Measurements from ENCODE around the gene PLIN1. TPM values are rescaled to one million over a fixed set of nuclear protein-coding genes. Genes with fewer than 3 reads are reported as not detected.

The PLIN1 gene
- total and polyA plus RNA-seq, 7 donors: 0.79 to 8.3 (median 4.4) TPM

DNA sequence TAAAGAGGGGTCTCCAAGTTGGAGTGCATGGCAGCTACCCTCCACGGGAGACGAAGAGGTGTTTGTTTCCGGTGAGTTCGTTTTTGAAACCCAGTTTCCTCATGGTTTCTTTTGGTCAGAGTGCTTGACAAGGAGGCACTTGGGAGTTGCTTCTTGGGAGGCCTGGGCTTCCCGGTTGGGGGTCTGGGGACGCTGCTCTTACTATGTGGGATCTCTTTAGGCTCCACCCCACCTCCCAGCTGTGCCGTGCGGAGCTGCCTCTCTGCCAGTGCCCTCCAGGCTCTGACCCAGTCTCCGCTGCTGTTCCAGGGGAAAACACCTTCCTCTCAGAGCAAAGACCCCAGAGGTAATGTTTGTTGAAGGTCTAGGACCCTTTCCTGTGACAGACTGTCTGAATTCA lies 53.5 kb downstream of the PLIN1 start:
- WGBS, 3 donors: 88 to 93% (median 91%) methylated on average over 9 of the region's 9 CpGs
- Histone ChIP-seq H3K4me1 (no peaks in the 10 kb centered on the region), H3K9me3 (no peaks in the 10 kb centered on the region), H3K4me3 (no peak overlapping the region), H3K27ac (no peak overlapping the region), H3K36me3 (ENCODE audit: insufficient read depth in 1 of 2, low read depth in 1 of 2) (no peaks in the 10 kb centered on the region), H3K27me3 (ENCODE audit: insufficient read depth in 3 of 3, low read length in 2 of 3) (peaks cover 0 to 1% (median 0%) of the 10 kb centered on the region in 3 donors)
- intact Hi-C loops (cut with DNase I): no loop called here
- TF ChIP-seq, protein P1, sequence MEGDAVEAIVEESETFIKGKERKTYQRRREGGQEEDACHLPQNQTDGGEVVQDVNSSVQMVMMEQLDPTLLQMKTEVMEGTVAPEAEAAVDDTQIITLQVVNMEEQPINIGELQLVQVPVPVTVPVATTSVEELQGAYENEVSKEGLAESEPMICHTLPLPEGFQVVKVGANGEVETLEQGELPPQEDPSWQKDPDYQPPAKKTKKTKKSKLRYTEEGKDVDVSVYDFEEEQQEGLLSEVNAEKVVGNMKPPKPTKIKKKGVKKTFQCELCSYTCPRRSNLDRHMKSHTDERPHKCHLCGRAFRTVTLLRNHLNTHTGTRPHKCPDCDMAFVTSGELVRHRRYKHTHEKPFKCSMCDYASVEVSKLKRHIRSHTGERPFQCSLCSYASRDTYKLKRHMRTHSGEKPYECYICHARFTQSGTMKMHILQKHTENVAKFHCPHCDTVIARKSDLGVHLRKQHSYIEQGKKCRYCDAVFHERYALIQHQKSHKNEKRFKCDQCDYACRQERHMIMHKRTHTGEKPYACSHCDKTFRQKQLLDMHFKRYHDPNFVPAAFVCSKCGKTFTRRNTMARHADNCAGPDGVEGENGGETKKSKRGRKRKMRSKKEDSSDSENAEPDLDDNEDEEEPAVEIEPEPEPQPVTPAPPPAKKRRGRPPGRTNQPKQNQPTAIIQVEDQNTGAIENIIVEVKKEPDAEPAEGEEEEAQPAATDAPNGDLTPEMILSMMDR (IDR thresholded peaks at IDR 0.05): no peak
- no peak for DNase-seq
- ATAC-seq: no peak

DNA sequence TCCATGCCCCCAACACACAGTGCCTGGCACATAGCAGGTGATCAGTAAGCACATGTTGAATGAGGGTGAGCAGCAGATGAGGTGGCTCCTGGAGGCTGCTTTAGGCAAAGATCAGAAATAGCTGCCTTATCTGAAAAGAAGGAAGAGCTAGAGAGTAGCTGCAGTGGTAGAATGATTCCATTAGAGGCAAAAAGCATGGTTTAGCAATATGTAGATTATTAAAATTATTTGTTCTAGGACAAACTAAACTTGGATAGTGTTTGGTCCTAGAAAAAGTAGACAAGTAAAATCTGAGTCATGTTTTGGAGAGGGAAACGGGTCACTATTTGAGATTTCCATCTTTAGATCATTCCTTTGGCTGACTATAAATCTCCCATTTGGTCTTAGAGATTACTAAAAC lies 56.0 kb downstream of the PLIN1 start:
- Histone ChIP-seq H3K4me1 (no peaks in the 10 kb centered on the region), H3K27me3 (ENCODE audit: insufficient read depth in 3 of 3, low read length in 2 of 3) (peaks cover 0 to 1% (median 0%) of the 10 kb centered on the region in 3 donors), H3K4me3 (no peak overlapping the region), H3K27ac (no peak overlapping the region), H3K9me3 (no peaks in the 10 kb centered on the region), H3K36me3 (ENCODE audit: insufficient read depth in 1 of 2, low read depth in 1 of 2) (no peaks in the 10 kb centered on the region)
- TF ChIP-seq, protein P1 (IDR thresholded peaks at IDR 0.05): no peak
- 69 to 80% (median 79%) methylated on average over 1 of the region's 1 CpG for WGBS, 3 donors
- no peak for ATAC-seq
- intact Hi-C loops (cut with DNase I): no loop called here
- DNase-seq: no peak

DNA sequence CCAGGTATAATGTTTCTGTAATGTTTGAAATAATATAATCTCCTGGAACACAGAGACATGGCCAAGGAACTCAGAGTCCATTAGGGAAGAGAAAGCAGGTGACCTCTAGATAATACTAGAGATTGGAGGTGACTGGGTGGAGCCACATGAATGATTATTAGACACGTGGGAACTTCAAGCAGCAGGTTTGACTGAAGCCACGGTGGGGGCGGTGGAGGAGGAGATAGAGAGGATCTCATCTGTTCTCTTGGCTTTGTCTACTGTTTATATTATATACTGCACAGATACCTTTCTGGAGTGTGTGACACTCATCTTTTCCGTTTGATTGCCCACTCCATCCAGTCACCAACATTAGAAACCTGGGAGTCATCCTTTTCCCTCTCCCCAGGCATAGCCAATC lies 57.6 kb downstream of the PLIN1 start:
- Histone ChIP-seq H3K27me3 (ENCODE audit: insufficient read depth in 3 of 3, low read length in 2 of 3) (peaks cover 0 to 1% (median 0%) of the 10 kb centered on the region in 3 donors), H3K4me3 (no peak overlapping the region), H3K27ac (no peak overlapping the region), H3K36me3 (ENCODE audit: insufficient read depth in 1 of 2, low read depth in 1 of 2) (no peaks in the 10 kb centered on the region), H3K4me1 (no peaks in the 10 kb centered on the region), H3K9me3 (no peaks in the 10 kb centered on the region)
- TF ChIP-seq, protein P1 (IDR thresholded peaks at IDR 0.05): no peak
- ATAC-seq: no peak
- WGBS, 3 donors: 81 to 85% (median 83%) methylated on average over 4 of the region's 4 CpGs
- intact Hi-C loops (cut with DNase I): no loop called here
- DNase-seq: no peak

DNA sequence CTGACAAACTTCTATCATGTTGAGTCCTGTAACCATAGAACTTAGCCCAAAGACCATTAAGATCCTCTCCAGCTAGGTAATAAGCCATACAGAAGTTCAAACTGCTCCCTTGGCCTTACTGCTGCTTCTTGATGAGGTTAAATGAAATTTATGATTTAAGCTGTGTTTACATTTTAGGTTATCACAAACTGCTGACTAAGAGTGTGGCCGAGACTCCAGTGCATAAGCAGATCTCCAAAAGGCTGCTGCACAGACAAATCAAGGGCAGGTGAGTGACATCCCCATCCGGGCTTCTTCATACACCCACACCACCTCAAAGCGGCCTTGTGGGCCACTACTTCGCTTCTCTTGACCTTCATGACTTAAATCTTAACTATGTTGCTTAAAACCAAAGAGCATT lies 62.9 kb downstream of the PLIN1 start:
- H3K27ac ChIP-seq: no peak overlapping the region
- DNase-seq (no peak), ATAC-seq (no peak)
- H3K27me3 ChIP-seq (ENCODE audit: insufficient read depth in 3 of 3, low read length in 2 of 3): peaks cover 0 to 3% (median 0%) of the 10 kb centered on the region in 3 donors
- H3K9me3 ChIP-seq: peaks cover 17% of the 10 kb centered on the region
- intact Hi-C loops (cut with DNase I): no loop called here
- H3K4me1 ChIP-seq: no peaks in the 10 kb centered on the region
- H3K4me3 ChIP-seq: no peak overlapping the region
- H3K36me3 ChIP-seq (ENCODE audit: insufficient read depth in 1 of 2, low read depth in 1 of 2): no peaks in the 10 kb centered on the region
- TF ChIP-seq, protein P1 (IDR thresholded peaks at IDR 0.05): no peak
- 93 to 99% (median 96%) methylated on average over 4 of the region's 4 CpGs for WGBS, 3 donors

DNA sequence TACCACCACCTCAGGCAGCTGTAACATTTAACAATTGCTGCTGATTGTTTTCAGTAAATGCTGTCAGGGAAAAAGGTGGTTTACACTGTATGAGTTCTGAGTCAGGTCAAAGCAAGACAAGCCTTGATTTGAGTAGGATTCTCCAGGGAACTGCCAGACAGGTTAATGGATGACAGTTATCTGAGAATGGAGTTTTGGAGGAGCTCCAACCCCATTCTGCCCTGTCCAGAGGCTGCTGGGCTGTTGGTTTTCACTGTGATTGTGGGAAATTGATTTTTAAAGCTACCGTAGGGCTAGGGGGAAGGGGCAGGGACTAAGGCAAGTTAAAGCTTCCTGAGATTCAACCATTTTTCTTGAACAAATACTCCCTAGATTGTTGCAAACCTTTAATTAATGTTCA lies 64.0 kb downstream of the PLIN1 start:
- no peaks in the 10 kb centered on the region for H3K36me3 ChIP-seq (ENCODE audit: insufficient read depth in 1 of 2, low read depth in 1 of 2)
- TF ChIP-seq, protein P1 (IDR thresholded peaks at IDR 0.05): no peak
- H3K27me3 ChIP-seq (ENCODE audit: insufficient read depth in 3 of 3, low read length in 2 of 3): peaks cover 0 to 3% (median 0%) of the 10 kb centered on the region in 3 donors
- peaks cover 17% of the 10 kb centered on the region for H3K9me3 ChIP-seq
- no peak overlapping the region for H3K27ac ChIP-seq
- H3K4me1 ChIP-seq: no peaks in the 10 kb centered on the region
- no peak for DNase-seq
- intact Hi-C loops (cut with DNase I): no loop called here
- no peak overlapping the region for H3K4me3 ChIP-seq
- ATAC-seq: no peak
- WGBS, 3 donors: 91 to 95% (median 92%) methylated on average over 1 of the region's 1 CpG

Measured in psoas muscle (tissue), 8 donors.